ENCODE data around the gene UTP3.
"Not testable (repeated sequence)": the region's sequence is repeated elsewhere in the genome, so short reads cannot be mapped to it uniquely, and the experiment has no call there.

UTP3 gene

GRCh38 chr4:70724463-70724862, 36.1 kb downstream of the UTP3 start:
- no peak overlapping the region for H3K4me3 Mint-ChIP-seq
- H3K9me3 Mint-ChIP-seq, result no peaks in the 10 kb centered on the region
- peaks cover 21% of the 10 kb centered on the region for H3K4me1 Mint-ChIP-seq
- H3K27me3 Mint-ChIP-seq, result no peaks in the 10 kb centered on the region
- H3K27ac Mint-ChIP-seq, result no peak overlapping the region
- no peaks in the 10 kb centered on the region for H3K36me3 Mint-ChIP-seq

DNA sequence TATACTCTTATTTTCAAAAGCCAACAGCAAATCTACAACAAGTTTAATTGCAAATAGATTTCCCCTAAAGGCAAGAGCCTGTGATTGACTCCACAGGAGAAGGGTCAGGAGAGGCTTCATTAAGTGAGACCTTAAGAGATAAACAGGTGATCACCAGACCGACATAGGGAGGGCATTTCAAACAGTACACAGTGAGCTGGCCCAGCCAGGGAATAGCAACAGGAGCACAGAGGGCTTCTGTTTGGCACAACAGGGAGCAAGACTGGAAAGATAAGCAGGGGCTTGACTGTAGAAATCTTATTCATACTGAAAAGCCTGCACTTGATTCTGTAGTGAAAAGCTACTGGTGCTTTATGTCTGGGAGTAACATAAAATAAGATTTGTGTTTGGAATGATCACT, 37.3 kb downstream of the UTP3 start:
- H3K9me3 Mint-ChIP-seq, result no peaks in the 10 kb centered on the region
- peaks cover 21% of the 10 kb centered on the region for H3K4me1 Mint-ChIP-seq
- H3K36me3 Mint-ChIP-seq, result no peaks in the 10 kb centered on the region
- H3K27ac Mint-ChIP-seq, result peak overlapping the region; percentile 66
- H3K4me3 Mint-ChIP-seq, result no peak overlapping the region
- H3K27me3 Mint-ChIP-seq, result no peaks in the 10 kb centered on the region

DNA sequence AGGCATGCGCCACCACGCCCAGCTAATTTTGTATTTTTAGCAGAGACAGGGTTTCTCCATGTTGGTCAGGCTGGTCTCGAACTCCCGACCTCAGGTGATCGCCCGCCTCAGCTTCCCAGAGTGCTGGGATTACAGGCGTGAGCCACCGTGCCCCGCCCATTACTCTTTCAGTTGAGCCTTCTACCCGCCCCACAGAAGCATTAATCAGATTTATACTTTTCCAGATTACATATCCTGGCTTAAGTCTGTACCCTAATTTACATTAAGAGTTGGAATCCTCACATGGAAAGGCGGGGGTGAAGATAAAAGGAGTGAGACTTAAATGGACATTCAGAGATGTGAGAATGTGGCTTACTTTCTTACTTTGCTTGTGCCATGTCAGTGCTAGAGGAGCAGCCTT, 38.2 kb downstream of the UTP3 start:
- H3K27ac Mint-ChIP-seq, H3K9me3 Mint-ChIP-seq, H3K36me3 Mint-ChIP-seq, H3K27me3 Mint-ChIP-seq, H3K4me3 Mint-ChIP-seq: not testable (repeated sequence)
- peaks cover 19% of the 10 kb centered on the region for H3K4me1 Mint-ChIP-seq

GRCh38 chr4:70728091-70728490, 39.8 kb downstream of the UTP3 start:
- Mint-ChIP-seq H3K4me3 (no peak overlapping the region), H3K9me3 (no peaks in the 10 kb centered on the region), H3K4me1 (peaks cover 16% of the 10 kb centered on the region)

DNA sequence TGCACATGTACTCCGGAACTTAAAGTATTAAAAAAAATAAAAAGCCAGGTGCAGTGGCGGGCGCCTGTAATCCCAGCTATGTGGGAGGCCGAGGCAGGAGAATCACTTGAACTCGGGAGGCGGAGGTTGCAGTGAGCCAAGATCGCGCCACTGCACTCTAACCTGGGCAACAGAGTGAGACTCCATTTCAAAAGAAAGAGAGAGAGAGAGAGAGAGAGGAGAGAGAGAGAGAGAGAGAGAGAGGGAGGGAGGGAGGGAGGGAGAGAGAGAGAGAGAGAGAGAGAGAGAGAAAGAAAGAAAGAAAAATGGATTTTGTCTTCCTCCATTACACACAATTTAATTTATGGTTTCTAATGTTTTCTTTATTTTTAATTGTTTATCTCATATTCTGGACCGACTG, 44.5 kb downstream of the UTP3 start:
- not testable (repeated sequence) for H3K9me3 Mint-ChIP-seq, H3K4me3 Mint-ChIP-seq, H3K27me3 Mint-ChIP-seq, H3K27ac Mint-ChIP-seq, H3K36me3 Mint-ChIP-seq
- H3K4me1 Mint-ChIP-seq, result peaks cover 50% of the 10 kb centered on the region

More at GRCh38 chr4:70728091-70728490, 39.8 kb downstream of the UTP3 start:
- no peaks in the 10 kb centered on the region for H3K27me3 Mint-ChIP-seq
- no peaks in the 10 kb centered on the region for H3K36me3 Mint-ChIP-seq
- H3K27ac Mint-ChIP-seq, result no peak overlapping the region

DNA sequence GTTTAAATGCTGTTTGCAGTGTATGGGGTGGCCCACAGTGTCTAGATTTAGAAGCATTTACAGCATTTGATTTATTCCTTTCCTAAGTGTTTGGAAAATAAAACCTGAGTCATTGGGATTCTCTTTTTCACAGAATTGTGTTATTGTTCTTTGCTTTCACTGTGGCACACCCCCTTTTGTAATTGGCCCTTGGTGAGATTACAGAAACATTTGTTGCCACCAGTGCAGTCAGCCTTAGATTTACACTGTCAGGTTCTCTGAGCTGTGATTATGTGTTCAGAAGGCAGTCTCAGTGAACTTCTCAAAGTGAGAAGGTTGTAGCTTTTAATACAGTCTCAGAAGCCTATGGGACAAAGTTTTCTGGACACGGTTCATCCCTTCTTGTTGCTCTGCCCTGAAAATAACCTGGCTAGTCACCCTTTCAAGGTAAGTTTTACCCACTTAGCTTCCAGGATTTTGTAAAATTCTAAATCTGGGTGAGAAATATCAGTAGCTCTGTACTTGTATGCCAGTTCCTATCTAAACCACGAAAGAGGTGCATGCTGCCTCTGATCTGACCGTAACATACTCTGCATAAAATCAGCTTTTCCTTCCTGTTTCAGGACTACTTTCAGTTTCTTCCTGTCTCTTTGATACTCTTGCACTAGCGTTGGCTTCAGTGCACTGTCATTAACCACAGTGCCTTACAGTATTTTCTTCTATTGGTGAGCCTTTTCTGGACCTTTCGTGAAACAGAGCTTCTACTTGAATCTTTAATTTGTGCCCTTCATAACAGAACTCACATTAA, 46.0 kb downstream of the UTP3 start:
- Mint-ChIP-seq H3K9me3 (no peaks in the 10 kb centered on the region), H3K4me3 (peak overlapping the region; percentile 84), H3K4me1 (peaks cover 50% of the 10 kb centered on the region), H3K27me3 (no peaks in the 10 kb centered on the region), H3K27ac (peak overlapping the region; percentile 89), H3K36me3 (no peaks in the 10 kb centered on the region)

- Mint-ChIP-seq H3K9me3 (no peaks in the 10 kb centered on the region), H3K27me3 (no peaks in the 10 kb centered on the region), H3K4me1 (peaks cover 50% of the 10 kb centered on the region), H3K4me3 (peak overlapping the region; percentile 84), H3K36me3 (no peaks in the 10 kb centered on the region), H3K27ac (peak overlapping the region; percentile 89)
Observed at GRCh38 chr4:70734971-70735370, 46.6 kb downstream of the UTP3 start.

- Mint-ChIP-seq H3K4me3 (peak overlapping the region; percentile 16), H3K27ac (peak overlapping the region; percentile 73), H3K4me1 (peaks cover 53% of the 10 kb centered on the region)
- not testable (repeated sequence) for H3K36me3 Mint-ChIP-seq, H3K9me3 Mint-ChIP-seq, H3K27me3 Mint-ChIP-seq
Observed at GRCh38 chr4:70735915-70736314, 47.6 kb downstream of the UTP3 start.

DNA sequence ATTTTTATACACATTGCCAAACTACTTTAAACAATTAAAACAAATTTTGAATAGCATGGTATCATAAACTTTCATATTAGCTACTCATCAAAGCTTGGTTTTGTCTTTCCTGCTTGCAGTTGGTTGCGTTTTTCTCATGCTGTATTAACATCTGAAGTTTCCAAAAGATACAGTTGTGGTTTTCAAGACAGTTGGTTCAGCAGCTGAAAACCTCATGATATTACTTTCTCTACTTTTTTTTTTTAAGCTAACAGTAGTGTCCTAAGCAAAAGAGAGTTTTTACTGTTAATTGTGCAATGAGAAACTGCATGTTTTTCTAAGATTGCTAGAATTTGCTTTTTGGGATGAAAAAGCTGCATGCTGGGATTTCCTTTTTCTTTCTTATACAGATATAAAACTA, 48.7 kb downstream of the UTP3 start:
- Mint-ChIP-seq H3K36me3 (no peaks in the 10 kb centered on the region), H3K4me3 (peak overlapping the region; percentile 49), H3K9me3 (no peaks in the 10 kb centered on the region), H3K4me1 (peaks cover 52% of the 10 kb centered on the region), H3K27me3 (no peaks in the 10 kb centered on the region), H3K27ac (peak overlapping the region; percentile 17)

GRCh38 chr4:70737409-70737808, 49.1 kb downstream of the UTP3 start:
- H3K9me3 Mint-ChIP-seq, result no peaks in the 10 kb centered on the region
- H3K4me3 Mint-ChIP-seq, result peak overlapping the region; percentile 49
- H3K27me3 Mint-ChIP-seq, result no peaks in the 10 kb centered on the region
- H3K27ac Mint-ChIP-seq, result peak overlapping the region; percentile 17
- peaks cover 48% of the 10 kb centered on the region for H3K4me1 Mint-ChIP-seq
- no peaks in the 10 kb centered on the region for H3K36me3 Mint-ChIP-seq

DNA sequence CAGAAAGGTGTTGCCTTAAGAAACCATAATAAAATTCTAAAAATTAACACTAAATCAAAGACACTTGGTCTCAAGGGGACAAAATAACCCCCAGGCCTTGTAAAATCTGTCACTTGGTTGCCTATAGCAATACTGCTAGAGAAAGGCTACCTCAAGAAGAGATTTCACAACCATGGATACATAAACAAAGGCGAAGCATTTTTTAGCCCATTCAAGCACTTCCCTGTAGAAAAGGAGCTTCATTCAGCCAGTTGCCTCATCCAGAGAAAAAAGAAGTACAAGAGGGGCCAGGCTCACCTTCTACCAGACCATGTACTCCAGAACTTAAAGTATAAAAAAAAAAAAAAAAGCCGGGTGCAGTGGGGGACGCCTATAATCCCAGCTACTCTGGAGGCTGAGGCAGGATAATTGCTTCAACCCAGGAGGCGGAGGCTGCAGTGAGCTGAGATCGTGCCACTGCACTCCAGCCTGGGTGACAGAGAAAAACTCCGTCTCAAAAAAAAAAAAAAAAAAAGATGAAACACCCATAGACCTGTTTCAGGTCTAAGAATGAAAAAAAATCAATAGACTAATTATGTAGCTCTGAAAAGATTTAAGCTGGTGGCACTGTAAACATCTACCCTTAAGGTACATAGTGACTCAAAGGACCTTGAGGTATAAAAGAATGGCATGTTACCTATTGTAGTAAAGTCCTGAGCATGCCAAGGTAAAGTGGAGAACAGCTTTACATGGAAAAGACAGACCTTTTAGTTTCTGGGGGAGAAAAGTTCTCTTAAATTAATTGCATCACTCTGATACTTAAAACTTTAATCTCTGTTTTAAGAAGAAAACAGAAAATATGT, 51.4 kb downstream of the UTP3 start:
- H3K36me3 Mint-ChIP-seq, result no peaks in the 10 kb centered on the region
- H3K27ac Mint-ChIP-seq, result no peak overlapping the region
- no peaks in the 10 kb centered on the region for H3K27me3 Mint-ChIP-seq
- H3K4me3 Mint-ChIP-seq, result no peak overlapping the region
- no peaks in the 10 kb centered on the region for H3K9me3 Mint-ChIP-seq
- peaks cover 30% of the 10 kb centered on the region for H3K4me1 Mint-ChIP-seq
